HG02885 (cell line): ENCODE data around the gene ZMYM2.
A peak's percentile ranks its signal among the peaks of the same experiment; 100 is the strongest.
"Not testable (repeated sequence)": the region's sequence is repeated elsewhere in the genome, so short reads cannot be mapped to it uniquely, and the experiment has no call there.

Experiments used
- ATAC-seq: cut with Tn5 transposase; IDR thresholded peaks from one replicate; pipeline ENCODE4 v1.9.1; 2021; ENCODE audit warnings: mild to moderate bottlenecking; ENCODE audit not compliant: unreplicated experiment, poor library complexity

The ZMYM2 gene

DNA sequence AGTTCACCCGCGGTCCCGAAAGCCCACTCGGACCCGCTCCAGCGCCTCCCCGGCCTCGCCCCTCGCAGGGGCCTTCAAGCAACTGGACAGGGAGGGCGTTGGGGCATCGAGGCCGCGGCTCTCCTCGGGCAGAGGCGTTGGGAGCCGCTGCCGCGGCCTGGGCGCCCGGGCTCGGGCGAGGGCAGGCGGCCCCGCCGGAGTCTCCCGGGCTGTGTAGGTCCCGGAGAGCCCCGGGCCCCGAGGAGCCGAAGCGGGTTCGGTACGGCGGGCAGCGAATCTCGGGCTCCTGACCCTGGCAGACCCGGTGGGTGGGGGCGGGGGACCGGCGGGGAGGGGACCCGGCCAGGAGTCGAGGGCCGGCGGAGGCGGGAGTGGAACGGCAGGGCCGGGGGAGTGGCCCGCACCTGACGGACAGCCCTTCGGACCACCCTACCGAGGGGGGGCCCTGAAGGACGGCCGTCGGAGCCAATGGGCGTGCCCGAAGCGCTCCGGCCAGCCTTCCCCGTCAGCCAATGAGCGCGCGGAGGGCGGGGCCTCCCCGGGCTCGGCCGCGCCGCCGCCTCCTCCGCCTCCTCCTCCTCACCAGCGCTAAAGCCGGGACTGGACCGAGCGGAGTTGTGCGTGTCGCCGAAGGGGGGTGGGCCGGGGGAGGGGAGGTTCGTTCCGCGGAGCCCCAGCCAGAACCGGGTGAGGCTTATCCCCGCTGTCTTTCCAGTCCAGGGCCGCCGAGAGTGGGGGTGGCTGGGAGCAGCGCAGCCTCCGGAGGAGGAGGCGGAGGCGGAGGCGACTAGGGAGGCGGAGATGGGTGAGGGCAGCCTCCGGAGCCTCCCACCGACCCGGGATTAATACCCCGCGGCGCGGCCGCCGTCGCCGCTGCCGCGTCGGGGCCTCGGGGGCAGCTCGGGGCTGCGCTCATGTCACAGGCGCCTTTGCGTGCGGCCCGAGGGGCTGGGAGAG, at the start of gene ZMYM2:
ZMYM2 (plus strand) TSS at position 573 of the 957 bp plus-strand sequence. CDS start 34,346 bp downstream, outside the sequence.
- ATAC-seq, result peak; percentile 84

GRCh38 chr13:19910336-19911072, 48.0 kb upstream of the ZMYM2 start:
- ATAC-seq, result no peak

DNA sequence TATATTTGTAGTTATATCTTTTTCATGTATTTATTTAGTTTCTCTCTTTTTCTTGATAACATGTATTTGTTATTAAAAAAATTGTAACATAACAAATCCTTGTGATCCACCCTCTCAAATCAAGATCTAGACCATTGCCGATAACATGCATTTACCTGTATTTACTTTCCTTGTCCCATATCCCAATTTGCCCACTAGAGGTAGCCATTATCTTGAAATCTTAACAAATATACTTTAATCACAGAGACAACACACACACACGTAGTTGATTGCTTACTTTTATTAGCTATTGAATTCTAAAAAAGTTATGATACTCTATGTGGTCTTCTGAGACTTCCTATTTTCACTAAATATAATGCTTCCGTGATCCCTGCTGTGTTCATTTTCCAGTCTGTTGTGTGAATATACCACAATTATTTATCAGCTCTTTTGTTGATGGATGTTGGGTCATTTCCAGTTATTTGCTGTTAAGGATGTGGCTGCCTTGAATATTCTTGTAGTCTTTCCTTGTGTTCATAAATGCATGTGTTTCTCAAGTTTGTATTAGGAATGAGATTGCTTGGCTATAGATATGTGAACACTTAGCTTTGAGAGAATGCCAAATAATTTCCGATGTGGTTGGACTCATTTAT, 31.3 kb upstream of the ZMYM2 start:
- ATAC-seq, result no peak

- ATAC-seq, result no peak
Observed at GRCh38 chr13:19940106-19940505, 18.4 kb upstream of the ZMYM2 start.

DNA sequence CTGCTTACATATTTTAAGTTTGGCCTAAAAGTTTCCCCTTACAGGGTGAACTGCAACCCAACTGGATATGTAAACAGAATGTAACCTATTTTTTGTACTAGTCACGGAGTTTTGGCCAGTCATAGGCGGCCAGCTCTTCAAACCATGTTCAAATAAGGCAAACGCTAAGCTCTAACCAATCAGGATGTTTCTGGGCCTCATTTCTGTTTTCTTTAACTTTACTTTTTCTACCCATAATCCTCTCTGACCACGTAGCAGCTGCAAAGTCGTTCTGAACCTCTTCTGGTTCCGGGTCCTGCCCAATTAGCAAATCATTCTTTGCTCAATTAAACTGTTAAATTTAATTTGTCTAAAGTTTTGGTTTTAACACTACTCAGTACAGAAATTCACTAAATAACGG, 8.2 kb upstream of the ZMYM2 start:
- no peak for ATAC-seq

GRCh38 chr13:19952850-19953249, 5.7 kb upstream of the ZMYM2 start:
- no peak for ATAC-seq

- ATAC-seq, result no peak
Observed at GRCh38 chr13:19955873-19956559, 2.5 kb upstream of the ZMYM2 start.

- peak; percentile 21 for ATAC-seq
Observed at GRCh38 chr13:19957320-19958154, 990 bp upstream of the ZMYM2 start.

DNA sequence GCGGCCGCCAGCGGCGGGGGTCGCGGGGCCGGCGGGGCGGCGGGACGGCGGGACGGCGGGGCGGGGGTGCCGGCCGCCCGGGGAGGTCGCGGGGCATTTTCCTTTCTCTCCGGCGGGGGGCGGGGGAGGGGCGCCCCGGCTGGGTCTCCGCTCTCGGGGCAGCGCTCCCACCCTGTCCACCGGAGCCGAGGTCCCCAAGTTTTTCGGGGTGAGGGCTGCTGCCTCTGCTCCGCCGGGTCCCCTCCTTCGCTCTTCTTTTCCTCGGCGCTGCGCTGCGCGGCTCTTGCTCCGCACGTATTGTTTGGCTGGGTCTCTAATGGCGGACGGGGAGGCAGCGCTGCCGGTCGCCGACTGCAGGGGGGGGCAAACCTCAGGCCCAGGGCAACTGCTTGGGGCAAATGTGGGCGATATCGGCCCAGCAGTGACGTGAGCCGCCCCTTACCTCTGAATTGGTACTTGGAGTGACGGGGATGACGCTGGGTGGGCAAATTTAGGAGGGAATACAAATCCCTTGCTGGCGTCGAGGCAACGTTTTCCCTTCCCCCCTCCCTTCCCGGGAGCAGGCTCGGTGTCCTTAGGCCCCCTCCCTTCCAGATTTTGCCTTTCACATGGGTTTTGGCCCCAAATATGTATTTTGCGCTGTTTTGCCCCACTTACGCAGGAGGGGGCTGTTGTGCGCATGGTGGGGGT, 759 bp downstream of the ZMYM2 start:
- peak; percentile 13 for ATAC-seq

DNA sequence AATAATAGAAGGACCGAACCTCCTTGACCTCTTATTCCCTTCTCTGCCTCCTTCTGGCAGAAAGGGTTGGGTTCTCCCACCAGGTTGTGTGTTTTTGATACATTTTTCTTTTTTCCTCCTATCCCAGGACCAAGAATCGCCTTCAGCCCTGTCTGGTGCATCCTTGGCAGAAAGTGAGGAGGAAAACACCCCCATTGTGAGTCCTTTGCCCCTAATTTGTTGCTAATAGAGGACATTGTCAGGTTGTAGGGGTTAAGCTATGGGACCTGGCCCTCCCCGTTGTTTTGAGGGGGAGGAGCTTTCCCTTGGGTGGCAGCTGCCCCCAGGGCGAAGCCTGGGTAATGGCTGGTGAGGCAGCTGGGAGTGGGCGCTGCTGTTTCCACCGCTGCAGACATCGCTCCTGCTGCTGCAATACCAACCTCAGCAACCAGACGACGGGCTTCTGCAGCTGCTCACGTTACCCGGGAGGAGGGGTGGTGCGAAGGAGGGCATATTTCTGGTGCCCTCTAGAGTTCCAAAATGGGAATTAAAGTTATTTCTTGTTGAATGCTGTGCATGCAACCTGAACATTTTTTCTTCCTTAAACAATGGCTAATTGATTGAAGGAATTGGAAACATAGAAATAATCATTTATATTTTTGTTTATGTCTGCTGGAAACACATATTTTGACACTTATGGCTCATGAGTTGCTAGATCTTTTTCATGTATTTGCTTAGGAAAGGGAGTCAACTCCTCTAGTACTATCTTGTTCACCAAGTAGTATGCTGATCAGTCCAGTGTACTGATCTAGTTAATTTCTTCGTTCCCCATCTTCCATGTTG, 1.5 kb downstream of the ZMYM2 start:
- ATAC-seq, result peak; percentile 37

DNA sequence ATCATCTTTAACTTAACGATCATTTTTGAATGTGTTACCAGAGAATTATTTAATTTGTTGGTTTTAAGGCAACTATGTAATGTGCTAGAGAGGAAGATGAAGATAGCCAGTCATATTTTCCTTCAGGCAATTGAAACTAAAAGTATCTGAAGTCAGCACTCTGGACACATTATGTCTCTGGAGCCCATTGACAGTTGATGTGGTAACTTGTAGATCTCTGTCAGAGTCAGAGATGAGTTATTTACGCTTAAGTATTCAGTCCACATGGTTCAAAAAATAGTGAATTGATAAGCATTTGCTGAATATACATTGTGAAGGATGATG, 2.1 kb downstream of the ZMYM2 start:
- no peak for ATAC-seq

DNA sequence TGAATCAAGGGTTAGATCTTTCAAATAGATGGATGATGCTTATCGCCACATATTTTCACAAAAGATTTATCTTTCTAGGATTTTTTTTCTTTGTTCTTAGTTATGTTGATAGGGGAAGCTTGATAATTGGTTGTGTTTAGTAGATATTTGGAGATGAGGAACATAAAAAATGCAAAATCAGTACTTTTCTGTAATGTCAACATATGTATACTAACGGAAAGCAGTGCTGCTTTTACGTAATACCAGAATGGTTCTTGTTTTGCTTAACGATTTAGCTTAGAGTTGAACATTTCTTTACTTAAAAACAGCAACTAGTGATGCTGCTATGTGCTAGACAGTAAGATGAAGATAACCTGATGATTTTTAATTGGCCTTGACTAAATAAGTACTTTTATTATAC, 3.0 kb downstream of the ZMYM2 start:
- ATAC-seq, result no peak

GRCh38 chr13:19961924-19962323, 3.4 kb downstream of the ZMYM2 start:
- no peak for ATAC-seq

DNA sequence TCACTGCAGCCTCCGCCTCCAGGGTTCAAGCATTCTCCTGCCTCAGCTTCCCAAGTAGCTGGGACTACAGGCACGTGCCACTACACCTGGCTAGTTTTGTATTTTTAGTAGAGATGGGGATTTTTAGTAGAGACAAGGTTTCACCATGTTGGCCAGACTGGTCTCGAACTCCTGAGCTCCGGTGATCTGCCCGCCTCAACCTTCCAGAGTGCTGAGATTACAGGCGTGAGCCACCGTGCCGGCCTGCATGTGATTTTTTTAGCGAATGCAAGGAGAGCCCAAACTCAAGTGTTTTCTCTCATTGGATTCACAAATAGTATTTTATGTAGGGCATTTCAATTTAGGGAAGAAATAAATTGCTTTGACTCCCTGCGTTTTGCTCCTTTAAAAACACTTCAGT, 4.4 kb downstream of the ZMYM2 start:
- no peak for ATAC-seq

- peak; percentile 74 for ATAC-seq
Observed at GRCh38 chr13:19967621-19968020, 9.1 kb downstream of the ZMYM2 start.

DNA sequence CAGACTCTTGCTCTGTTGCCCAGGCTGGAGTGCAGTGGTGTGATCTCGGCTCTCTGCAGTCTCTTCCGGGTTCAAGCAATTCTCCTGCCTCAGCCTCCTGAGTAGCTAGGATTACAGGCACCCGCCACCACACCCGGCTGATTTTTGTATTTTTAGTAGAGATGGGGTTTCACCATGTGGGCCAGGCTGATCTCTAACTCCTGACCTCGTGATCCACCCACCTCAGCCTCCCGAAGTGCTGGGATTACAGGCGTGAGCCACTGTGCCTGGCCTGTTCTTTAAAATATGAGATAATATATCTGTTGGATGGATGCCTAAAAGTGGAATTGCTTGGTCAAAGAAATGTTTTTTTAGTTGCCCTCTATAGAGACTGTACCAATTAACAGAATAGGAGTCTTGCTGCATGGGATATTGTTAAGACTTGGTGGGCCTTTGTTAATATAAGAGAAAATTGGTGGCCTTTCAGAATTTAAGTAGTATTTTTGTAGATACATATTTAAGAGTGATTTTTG, 16.0 kb downstream of the ZMYM2 start:
- not testable (repeated sequence) for ATAC-seq

DNA sequence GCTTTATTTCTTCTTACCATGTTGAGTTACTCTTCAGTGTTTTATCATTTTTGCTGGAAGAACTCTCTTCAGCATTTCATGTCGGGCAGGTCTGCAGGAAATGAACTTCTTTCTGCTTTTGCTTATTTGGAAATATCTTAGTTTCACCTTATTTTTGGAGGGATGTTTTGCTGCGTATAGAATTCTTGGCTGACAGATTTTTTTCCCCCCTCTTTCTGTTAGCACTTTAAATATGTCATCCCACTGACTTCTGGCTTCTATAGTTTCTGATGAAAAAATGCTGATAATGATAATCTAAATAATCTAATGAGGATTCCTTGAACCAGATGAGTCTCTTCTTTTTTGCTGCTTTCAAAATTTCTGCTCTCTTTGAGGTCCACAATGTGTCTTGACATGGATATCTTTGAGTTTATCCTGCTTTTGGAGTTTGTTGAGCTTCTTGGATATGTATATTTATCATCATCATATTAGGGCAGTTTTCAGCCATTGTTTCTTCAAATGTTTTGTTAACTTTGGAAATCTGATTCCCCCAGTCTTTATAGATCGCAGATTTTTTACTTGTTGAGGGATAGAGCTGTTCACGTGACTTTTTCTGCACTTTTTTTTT, 20.4 kb downstream of the ZMYM2 start:
- no peak for ATAC-seq
